Activated T-cell treated with anti-CD3 and anti-CD28 coated beads for 4 hours (primary cell): ENCODE measurements around the gene BCAS1.

Experiments used
- DNase-seq: peaks from one replicate; pipeline ENCODE4 v3.0.0-alpha.2; 2020

BCAS1 gene, protein sequence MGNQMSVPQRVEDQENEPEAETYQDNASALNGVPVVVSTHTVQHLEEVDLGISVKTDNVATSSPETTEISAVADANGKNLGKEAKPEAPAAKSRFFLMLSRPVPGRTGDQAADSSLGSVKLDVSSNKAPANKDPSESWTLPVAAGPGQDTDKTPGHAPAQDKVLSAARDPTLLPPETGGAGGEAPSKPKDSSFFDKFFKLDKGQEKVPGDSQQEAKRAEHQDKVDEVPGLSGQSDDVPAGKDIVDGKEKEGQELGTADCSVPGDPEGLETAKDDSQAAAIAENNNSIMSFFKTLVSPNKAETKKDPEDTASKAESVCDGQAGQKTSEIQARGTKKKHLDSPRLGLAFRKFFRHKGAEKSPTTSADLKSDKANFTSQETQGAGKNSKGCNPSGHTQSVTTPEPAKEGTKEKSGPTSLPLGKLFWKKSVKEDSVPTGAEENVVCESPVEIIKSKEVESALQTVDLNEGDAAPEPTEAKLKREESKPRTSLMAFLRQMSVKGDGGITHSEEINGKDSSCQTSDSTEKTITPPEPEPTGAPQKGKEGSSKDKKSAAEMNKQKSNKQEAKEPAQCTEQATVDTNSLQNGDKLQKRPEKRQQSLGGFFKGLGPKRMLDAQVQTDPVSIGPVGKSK

GRCh38 chr20:54070187-54070987 is at the start of gene BCAS1:
TSS of gene BCAS1 (minus strand) at chr20:54070594. CDS start at chr20:54058718, 11,876 bp downstream.
- no peak for DNase-seq

- no peak for DNase-seq
Observed at GRCh38 chr20:54119744-54120143, 49.4 kb upstream of the BCAS1 start.

DNA sequence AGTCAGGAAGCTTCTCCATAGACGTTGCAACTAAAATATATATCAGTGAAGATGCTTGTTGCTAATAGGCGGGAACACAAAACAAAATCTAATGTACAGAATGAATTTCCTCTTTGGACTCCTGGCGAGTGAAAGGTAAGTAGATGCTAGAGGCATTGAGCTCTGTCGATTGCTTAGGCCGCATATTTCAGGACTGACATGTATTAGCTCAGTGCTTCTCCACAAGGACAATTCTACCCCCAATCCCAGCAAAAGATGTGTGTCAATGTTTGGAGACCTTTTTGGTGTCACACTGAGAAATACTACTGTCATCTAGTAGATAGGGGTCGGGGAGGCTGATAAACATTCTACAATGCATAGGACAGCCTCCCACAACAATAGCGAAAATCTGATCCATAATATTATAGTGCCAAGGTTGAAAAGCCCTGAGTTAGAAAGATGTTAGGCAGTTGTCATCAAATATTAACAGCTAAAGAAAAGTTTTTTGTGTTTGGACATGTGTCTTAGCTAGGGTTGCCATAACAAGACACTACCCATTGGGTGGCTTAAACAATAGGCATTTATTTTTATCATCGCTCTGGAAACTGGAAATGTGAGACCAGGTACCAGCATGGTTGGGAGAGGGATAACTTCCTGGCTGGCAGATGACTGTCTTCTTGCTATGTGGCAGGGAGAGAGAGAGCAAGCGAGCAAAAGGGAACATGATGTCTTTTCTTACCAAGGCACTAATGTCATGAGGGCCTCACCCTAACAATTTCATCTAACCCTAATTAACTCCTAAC is 48.0 kb upstream of the BCAS1 start:
- no peak for DNase-seq

DNA sequence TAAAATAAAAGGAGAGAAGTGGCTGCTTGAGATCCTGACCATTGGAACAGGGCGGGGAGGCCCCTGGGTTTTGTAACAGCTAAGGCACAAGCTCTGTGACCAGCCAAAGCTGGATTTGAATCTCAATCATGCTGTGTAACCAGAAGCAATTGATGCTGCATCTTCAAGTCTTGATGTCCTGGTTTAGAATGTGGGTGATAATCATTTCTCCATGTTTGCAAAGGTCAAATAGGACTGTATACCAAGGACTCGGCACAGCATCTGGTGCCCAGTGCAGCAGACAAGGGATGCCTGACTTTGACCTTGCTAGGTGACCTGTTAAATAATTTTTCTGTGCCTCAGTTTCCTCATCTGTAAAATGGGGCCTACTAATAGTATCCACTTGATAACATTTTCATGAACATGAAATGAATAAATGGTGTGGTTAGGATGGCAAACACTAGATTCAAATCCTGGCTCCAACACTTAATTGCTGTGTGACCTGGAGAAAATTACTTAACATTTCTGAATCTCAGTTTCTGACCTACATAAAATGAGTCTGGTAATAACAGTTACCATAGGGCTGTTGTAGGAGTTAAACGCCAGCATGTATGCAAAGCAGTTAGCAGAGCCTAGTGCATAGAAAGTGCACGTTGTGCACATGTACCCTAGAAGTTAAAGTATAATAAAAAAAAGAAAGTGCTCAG is 46.3 kb upstream of the BCAS1 start:
- DNase-seq = no peak

DNA sequence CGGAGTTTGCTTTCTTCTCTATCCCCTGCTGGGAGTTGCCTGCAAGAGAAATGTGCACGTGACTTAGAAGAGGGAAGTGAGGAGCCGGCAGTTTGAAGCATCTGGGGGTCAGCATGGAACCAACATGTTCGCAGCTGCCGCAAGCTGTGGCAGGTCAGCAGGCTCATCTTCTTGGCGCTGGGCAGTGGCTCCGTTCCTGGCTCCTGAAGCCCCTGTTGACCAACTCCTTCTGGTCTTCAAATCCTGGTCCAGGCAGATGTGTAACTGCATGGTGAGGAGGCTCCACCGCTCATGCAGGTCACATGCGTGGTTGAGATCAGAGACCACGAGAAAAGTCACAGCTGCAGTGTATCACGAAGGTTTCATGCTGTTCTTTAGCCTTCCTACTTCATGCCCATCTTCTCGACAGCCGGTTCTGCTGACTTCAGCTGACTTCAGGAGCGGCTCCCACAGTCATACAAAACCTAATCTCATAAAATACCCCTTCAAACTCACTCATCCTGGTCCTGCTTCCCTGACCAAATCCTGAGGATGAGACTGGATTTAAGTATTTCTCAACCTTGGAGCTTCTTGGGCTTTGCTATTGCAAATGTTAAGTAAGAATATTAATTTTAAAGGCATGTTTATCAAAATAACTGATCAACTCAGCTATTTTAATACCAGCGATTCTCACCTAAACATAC is 44.9 kb upstream of the BCAS1 start:
- no peak for DNase-seq

DNA sequence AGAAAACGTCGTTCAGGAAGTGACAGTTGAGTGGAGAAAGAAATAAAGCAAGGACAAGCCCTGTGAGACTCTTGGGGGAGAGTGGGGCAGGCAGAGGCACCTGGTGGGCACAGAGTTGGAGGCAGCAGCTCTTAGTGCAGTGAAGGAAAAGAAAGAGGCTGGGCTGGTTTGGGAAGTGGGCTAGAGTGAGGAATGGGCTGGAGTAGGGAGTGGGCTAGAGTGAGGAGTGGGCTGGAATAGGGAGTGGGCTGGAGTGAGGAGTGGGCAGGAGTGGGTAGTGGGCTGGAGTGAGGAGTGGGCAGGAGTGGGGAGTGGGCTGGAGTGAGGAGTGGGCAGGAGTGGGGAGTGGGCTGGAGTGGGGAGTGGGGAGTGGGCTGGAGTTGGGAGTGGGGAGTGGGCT is 43.7 kb upstream of the BCAS1 start:
- DNase-seq = no peak

GRCh38 chr20:54113566-54113965 is 43.2 kb upstream of the BCAS1 start:
- no peak for DNase-seq

- DNase-seq = no peak
Observed at GRCh38 chr20:54112221-54112884, 42.0 kb upstream of the BCAS1 start.

- no peak for DNase-seq
Observed at GRCh38 chr20:54111460-54111859, 41.1 kb upstream of the BCAS1 start.

GRCh38 chr20:54110457-54110856 is 40.1 kb upstream of the BCAS1 start:
- DNase-seq = no peak

GRCh38 chr20:54110041-54110440 is 39.6 kb upstream of the BCAS1 start:
- DNase-seq = no peak

- DNase-seq = no peak
Observed at GRCh38 chr20:54108817-54109216, 38.4 kb upstream of the BCAS1 start.

GRCh38 chr20:54108326-54108642 is 37.9 kb upstream of the BCAS1 start:
- no peak for DNase-seq

DNA sequence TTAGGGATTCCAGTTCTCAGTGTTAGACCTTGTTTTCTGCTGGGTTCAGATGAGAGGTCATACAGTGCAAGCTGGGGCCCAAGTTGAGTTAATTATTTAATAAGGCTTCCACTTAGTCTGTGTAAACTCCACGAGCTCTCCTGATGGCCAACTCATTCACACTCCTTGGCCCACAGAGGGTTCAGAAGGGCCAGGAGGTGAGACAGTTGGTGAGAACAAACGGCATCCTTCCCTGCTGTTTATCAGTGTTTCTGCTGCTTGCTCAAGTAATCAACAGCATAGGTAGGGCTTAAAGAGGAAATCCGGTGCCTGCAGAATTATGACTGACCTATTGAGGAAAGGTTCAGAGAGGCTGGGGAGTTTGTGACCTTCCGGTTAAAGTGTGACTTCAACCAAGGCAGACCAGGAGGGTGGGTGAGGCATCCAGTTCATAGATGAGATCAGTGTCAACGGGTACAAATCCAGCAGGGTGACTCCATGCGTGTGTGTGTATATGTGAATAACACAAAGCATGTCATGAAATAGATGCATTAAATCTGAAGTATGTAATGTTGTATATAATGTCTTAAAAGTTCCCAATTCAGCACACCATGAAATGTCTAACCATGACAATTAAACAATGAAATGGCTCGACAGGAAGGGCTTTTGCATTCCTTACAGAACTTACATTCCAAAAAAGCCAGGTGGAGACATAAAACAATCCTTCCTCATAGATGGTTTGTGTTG is 37.4 kb upstream of the BCAS1 start:
- no peak for DNase-seq

DNA sequence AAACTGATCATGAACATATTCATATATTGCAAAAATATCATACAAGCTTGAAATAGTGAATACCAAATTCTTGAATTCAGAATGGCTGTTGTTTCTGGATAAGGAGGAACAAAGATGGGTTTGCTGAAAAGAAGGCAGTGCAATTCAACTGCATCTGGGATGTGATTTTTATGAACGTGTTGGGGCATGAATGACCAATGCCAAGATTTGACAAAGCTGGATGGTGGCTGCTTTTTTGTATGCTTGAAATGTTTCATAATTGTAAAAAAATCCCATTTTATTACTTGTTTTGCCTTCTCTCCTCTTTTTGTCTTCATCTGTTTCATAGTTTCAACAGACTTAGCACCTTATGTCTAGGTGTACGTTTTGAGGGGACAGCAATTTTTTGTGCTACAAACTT is 36.8 kb upstream of the BCAS1 start:
- no peak for DNase-seq

GRCh38 chr20:54106162-54106561 is 35.8 kb upstream of the BCAS1 start:
- DNase-seq = no peak

- DNase-seq = no peak
Observed at GRCh38 chr20:54105653-54106052, 35.3 kb upstream of the BCAS1 start.

- no peak for DNase-seq
Observed at GRCh38 chr20:54104781-54105180, 34.4 kb upstream of the BCAS1 start.

DNA sequence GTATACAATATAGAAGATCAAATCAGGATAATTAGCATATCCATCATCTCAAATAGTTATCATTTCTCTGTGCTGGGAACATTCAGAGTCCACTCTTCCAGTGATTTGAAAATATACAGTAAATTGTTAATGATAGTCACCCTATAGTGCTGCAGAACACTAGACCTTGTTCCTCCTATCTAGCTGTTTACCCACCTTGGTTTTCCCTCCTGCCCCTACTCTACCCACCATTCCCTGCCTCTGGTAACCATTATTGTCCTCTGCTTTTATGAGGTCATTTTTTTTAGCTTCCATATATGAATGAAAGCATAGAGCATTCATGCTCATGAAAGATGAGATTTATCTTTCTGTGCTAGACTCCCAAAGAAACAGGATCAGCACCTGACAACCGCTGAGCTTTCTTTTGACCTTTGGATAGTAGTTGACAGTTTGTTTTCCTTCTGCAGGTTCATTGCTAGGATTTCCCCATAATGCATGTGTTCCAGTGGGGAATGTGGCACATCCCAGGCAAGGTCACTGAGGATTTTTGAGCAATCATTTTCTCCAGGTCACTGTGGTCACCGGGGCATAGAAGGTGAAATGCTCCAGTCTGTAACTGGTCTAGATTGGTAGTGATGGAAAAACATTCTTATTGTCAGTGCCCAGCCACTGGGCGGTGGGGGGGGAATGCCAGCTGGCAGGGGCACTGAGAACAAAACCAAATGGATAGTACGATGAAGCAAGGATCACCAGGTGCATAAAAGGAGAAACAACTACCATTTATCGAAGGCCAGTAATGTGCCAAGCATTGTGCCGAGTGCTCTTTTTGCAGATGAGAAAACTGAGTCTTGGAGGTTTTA is 33.6 kb upstream of the BCAS1 start:
- DNase-seq = no peak
